ENCODE measurements around the gene SLC25A21.

GRCh38 chr14:36951380-36951911 lies 221.0 kb downstream of the SLC25A21 start:
- TF ChIP-seq CTCF (conservative IDR thresholded peaks at IDR 0.05; ENCODE audit: low read depth in 2 of 2) = no peak
- TF ChIP-seq, protein P1, sequence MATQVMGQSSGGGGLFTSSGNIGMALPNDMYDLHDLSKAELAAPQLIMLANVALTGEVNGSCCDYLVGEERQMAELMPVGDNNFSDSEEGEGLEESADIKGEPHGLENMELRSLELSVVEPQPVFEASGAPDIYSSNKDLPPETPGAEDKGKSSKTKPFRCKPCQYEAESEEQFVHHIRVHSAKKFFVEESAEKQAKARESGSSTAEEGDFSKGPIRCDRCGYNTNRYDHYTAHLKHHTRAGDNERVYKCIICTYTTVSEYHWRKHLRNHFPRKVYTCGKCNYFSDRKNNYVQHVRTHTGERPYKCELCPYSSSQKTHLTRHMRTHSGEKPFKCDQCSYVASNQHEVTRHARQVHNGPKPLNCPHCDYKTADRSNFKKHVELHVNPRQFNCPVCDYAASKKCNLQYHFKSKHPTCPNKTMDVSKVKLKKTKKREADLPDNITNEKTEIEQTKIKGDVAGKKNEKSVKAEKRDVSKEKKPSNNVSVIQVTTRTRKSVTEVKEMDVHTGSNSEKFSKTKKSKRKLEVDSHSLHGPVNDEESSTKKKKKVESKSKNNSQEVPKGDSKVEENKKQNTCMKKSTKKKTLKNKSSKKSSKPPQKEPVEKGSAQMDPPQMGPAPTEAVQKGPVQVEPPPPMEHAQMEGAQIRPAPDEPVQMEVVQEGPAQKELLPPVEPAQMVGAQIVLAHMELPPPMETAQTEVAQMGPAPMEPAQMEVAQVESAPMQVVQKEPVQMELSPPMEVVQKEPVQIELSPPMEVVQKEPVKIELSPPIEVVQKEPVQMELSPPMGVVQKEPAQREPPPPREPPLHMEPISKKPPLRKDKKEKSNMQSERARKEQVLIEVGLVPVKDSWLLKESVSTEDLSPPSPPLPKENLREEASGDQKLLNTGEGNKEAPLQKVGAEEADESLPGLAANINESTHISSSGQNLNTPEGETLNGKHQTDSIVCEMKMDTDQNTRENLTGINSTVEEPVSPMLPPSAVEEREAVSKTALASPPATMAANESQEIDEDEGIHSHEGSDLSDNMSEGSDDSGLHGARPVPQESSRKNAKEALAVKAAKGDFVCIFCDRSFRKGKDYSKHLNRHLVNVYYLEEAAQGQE (IDR thresholded peaks at IDR 0.05; ENCODE audit: unreplicated experiment) = no peak
- TF ChIP-seq EZH2 (IDR thresholded peaks at IDR 0.05; ENCODE audit: low read depth, unreplicated experiment) = no peak
- no peak for TF ChIP-seq POLR2AphosphoS5 (IDR thresholded peaks at IDR 0.05; ENCODE audit: low read depth)
- TF ChIP-seq JUNB (IDR thresholded peaks at IDR 0.05; ENCODE audit: unreplicated experiment) = no peak
- no peak for TF ChIP-seq CREB1 (CRISPR knock-in tag; IDR thresholded peaks at IDR 0.05; ENCODE audit: low read depth)
- TF ChIP-seq EZH2phosphoT487 (IDR thresholded peaks at IDR 0.05; ENCODE audit: unreplicated experiment) = no peak
- no peak for TF ChIP-seq ZNF331 (CRISPR knock-in tag; IDR thresholded peaks at IDR 0.05; ENCODE audit: low read depth)
- TF ChIP-seq STAT1 (IDR thresholded peaks at IDR 0.05; ENCODE audit: unreplicated experiment) = no peak
- no peak for TF ChIP-seq NANOG (IDR thresholded peaks at IDR 0.05; ENCODE audit: borderline replicate concordance)
- no peak for TF ChIP-seq ETS1 (IDR thresholded peaks at IDR 0.05)

Measured in GM23338 (cell line).